Inflammatory macrophage (primary cell): ENCODE measurements around the gene RNLS.
"Not testable (repeated sequence)": the region's sequence is repeated elsewhere in the genome, so short reads cannot be mapped to it uniquely, and the experiment has no call there.

Source experiments
- DNase-seq, 2 donors: peaks; one replicate each; pipeline ENCODE4 v3.0.0-alpha.2; 2020 to 2022

Gene RNLS

GRCh38 chr10:88332503-88333247, 250.4 kb downstream of the RNLS start:
- DNase-seq = peak; percentile 11 to 22

- DNase-seq = peak in 1 of 2 donors; percentile 26
These were observed 252.9 kb downstream of the RNLS start for GRCh38 chr10:88330174-88330573.

GRCh38 chr10:88322324-88323063, 260.6 kb downstream of the RNLS start:
- DNase-seq = no peak

GRCh38 chr10:88319960-88320517, 263.1 kb downstream of the RNLS start:
- DNase-seq = no peak

- DNase-seq = no peak
These were observed 264.3 kb downstream of the RNLS start for GRCh38 chr10:88318803-88319202.

- DNase-seq = no peak
These were observed 266.0 kb downstream of the RNLS start for GRCh38 chr10:88317099-88317498.

GRCh38 chr10:88316292-88316861, 266.7 kb downstream of the RNLS start:
- DNase-seq = no peak

GRCh38 chr10:88315755-88316154, 267.4 kb downstream of the RNLS start:
- peak; percentile 38 to 45 for DNase-seq

- DNase-seq = no peak
These were observed 268.8 kb downstream of the RNLS start for GRCh38 chr10:88314362-88314761.

- DNase-seq = no peak
These were observed 269.2 kb downstream of the RNLS start for GRCh38 chr10:88313878-88314277.

- no peak for DNase-seq
These were observed 270.3 kb downstream of the RNLS start for GRCh38 chr10:88312855-88313254.

GRCh38 chr10:88311264-88311663, 271.9 kb downstream of the RNLS start:
- DNase-seq = no peak

GRCh38 chr10:88309365-88309764, 273.8 kb downstream of the RNLS start:
- no peak for DNase-seq

- DNase-seq = not testable (repeated sequence)
These were observed 274.8 kb downstream of the RNLS start for GRCh38 chr10:88308361-88308760.

GRCh38 chr10:88299787-88300186, 283.3 kb downstream of the RNLS start:
- DNase-seq = no peak

- no peak for DNase-seq
These were observed 286.0 kb downstream of the RNLS start for GRCh38 chr10:88297103-88297502.

- DNase-seq = no peak
These were observed 289.4 kb downstream of the RNLS start for GRCh38 chr10:88293651-88294230.

GRCh38 chr10:88293073-88293472, 290.0 kb downstream of the RNLS start:
- DNase-seq = no peak

- peak in 1 of 2 donors; percentile 28 for DNase-seq
These were observed 291.0 kb downstream of the RNLS start for GRCh38 chr10:88292185-88292514.

- DNase-seq = no peak
These were observed 291.6 kb downstream of the RNLS start for GRCh38 chr10:88291289-88292184.

GRCh38 chr10:88289342-88289741, 293.8 kb downstream of the RNLS start:
- no peak for DNase-seq
